NCI-H1694 (cell line): ENCODE data around the gene KCNA3.
"Not testable (repeated sequence)": the region's sequence is repeated elsewhere in the genome, so short reads cannot be mapped to it uniquely, and the experiment has no call there.

ENCODE experiments used
- DNase-seq: peaks from one replicate; lab custom pipeline; 2025; lab: John Stamatoyannopoulos, UW

KCNA3 gene

GRCh38 chr1:110680036-110680735, 5.4 kb upstream of the KCNA3 start:
- DNase-seq, result no peak

GRCh38 chr1:110677526-110677925, 2.8 kb upstream of the KCNA3 start:
- DNase-seq, result no peak

- DNase-seq, result peak; percentile 87
These were observed 2.2 kb upstream of the KCNA3 start for GRCh38 chr1:110676970-110677369.

- DNase-seq, result no peak
These were observed 486 bp upstream of the KCNA3 start for GRCh38 chr1:110675060-110675791.

DNA sequence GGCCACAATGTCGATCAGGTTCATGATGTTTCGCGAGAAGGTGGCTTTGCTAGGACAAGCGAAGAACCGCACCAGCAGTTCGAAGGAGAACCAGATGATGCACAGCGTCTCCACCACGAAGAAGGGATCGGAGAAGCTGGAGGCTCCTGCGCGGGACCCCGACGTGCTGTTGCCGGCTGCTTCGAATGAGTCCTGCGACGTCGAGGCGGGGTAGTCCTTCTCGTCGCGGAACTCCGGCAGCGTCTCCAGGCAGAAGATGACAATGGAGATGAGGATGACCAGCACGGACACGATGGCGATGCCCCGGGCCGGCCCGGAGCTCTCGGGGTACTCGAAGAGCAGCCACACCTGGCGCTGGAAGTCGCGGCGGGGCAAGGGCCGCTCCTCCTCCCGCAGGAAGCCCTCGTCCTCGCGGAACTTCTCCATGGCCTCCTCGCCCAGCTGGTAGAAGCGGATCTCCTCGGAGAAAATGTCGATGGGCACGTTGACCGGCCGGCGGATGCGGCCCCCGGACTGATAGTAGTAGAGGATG, 869 bp downstream of the KCNA3 start:
- DNase-seq, result no peak

GRCh38 chr1:110673197-110673701, 1.5 kb downstream of the KCNA3 start:
- no peak for DNase-seq

DNA sequence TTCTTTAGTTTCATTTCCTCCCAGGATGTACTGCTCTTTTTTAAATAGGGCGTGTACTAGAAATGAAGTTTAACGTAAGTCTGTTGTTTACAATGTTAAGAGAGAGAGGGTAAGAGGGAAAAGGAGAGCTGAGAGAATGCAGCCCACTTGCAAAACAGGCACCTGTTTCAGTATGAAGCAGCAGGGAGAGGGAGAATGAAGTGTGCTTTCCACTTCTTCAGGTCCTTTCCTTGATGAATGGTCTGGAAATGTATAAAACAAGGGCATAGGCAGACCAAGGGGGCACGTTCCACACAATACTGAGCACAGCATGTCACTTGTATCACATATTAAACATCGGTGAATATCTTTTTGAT, 2.0 kb downstream of the KCNA3 start:
- no peak for DNase-seq

- DNase-seq, result peak; percentile 71
These were observed 2.6 kb downstream of the KCNA3 start for GRCh38 chr1:110672001-110672752.

GRCh38 chr1:110671361-110671760, 3.4 kb downstream of the KCNA3 start:
- no peak for DNase-seq

DNA sequence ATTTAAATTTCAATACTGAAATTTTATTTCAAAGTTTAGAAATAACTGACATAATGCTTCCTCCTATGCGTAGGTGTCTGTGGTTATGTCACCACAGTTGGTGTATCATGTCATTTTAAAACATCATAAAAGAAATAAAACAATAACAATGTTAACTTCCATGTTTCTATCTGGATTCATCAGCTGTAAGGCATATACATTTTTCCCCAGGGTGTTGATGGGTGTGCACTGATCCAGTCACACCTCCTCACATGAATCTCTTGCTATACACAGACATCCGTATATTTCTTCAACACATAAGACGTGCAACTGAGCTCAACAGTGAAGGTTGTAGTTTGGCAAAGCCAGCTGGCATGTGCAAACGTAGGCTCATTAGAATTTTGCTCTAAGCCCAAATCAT, 6.2 kb downstream of the KCNA3 start:
- no peak for DNase-seq

DNA sequence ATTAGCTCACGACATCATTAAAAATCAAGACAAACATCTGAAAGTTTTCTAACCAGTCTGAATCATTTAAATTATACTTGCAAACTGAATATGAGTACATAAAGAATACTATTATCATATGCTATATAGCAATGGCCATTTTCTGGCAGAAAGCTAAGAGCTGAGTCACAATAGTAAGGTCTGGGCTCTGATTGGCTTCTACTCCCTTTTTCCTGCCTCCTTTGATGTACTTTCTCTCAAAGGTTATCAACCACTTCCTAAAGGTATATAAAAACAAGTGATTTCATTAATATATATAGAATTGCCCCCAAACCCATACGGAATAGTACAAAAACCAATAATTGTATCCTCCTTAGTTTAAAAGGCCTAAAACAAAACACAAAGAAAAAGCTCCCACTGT, 7.0 kb downstream of the KCNA3 start:
- DNase-seq, result no peak

- no peak for DNase-seq
These were observed 11.5 kb downstream of the KCNA3 start for GRCh38 chr1:110663241-110663640.

DNA sequence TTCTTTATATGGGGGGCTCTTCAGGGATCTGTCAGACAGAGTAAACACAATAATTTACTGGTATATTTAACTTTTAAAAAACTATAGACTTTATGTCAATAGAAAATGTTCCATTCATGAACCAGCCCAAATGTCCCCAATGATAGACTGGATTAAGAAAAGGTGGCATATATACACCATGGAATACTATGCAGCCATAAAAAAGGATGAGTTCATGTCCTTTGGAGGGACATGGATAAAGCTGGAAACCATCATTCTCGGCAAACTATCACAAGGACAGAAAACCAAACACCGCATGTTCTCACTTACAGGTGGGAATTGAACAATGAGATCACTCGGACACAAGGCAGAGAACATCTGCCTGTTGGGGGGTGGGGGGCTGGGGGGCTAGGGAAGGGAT, 15.2 kb downstream of the KCNA3 start:
- DNase-seq, result not testable (repeated sequence)

- no peak for DNase-seq
These were observed 17.4 kb downstream of the KCNA3 start for GRCh38 chr1:110657351-110657750.

GRCh38 chr1:110650609-110651008, 24.1 kb downstream of the KCNA3 start:
- no peak for DNase-seq

GRCh38 chr1:110648417-110648816, 26.3 kb downstream of the KCNA3 start:
- no peak for DNase-seq

GRCh38 chr1:110647254-110647891, 27.4 kb downstream of the KCNA3 start:
- DNase-seq, result no peak

- DNase-seq, result no peak
These were observed 28.7 kb downstream of the KCNA3 start for GRCh38 chr1:110645821-110646735.

DNA sequence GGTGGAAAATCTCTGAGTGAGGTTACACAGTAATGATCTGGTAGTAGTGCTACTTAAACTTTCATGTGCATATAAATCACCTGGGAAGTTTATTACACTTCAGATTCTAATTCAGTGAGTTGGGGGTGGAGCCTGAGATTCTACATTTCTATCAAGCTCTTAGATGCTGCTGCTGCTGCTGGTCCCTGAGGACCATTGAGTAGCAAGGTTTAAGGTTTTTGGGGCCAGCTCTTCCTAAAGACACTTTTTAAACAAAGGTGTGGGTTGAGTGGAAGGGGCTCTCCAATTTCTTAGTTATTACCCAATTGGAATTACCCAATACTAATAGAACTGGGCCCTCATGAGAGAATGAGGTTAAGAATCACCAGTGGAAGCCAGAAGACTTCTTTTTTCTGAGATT, 29.5 kb downstream of the KCNA3 start:
- DNase-seq, result no peak

DNA sequence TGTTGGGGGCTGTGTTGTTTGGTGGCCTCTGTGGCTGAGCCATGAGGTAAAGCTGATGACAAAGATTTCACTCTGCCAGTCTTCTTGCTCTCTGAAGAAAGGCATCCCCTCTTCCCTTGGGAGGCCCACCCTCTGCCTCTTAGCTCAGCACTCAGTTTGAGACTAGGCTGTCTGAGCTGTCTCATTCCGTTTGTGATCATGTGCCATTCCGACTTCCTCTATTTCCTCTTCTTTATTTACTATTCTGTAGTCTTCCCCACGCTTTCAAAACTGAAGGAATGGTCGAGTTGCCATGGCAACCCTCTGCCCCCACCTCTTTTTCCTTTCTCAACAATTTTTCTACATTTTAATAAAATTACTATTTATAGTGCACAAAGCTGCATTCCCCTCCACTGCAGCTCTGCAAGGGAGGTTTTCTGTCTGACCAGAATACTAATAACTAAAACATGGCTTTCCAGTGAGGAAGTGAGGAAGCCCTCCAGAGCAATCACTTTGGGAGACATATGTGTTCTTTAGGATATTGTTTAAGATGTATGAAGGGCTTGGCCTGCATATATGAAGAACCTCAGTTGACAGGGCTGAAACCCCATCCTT, 30.8 kb downstream of the KCNA3 start:
- no peak for DNase-seq
